NB4 (cell line): Measurements from ENCODE around the gene NMNAT3.

Experiments
- MYC ChIP-seq: IDR thresholded peaks from 2 replicates; pipeline ENCODE4 v1.6.1; 2011; ENCODE audit warnings: low read depth, low read length
- POLR2A ChIP-seq: IDR thresholded peaks from 2 replicates; pipeline ENCODE4 v1.6.1; 2011; ENCODE audit warnings: mild to moderate bottlenecking; ENCODE audit not compliant: insufficient read length; ENCODE audit errors: extremely low read depth
- TF ChIP-seq, protein P1 (sequence below): IDR thresholded peaks from one replicate; pipeline ENCODE4 v1.5.1; 2012; ENCODE audit warnings: low read depth, low read length
- TF ChIP-seq, protein P2 (sequence below): IDR thresholded peaks from 2 replicates; pipeline ENCODE4 v1.6.1; 2011; ENCODE audit warnings: low read depth, low read length

DNA sequence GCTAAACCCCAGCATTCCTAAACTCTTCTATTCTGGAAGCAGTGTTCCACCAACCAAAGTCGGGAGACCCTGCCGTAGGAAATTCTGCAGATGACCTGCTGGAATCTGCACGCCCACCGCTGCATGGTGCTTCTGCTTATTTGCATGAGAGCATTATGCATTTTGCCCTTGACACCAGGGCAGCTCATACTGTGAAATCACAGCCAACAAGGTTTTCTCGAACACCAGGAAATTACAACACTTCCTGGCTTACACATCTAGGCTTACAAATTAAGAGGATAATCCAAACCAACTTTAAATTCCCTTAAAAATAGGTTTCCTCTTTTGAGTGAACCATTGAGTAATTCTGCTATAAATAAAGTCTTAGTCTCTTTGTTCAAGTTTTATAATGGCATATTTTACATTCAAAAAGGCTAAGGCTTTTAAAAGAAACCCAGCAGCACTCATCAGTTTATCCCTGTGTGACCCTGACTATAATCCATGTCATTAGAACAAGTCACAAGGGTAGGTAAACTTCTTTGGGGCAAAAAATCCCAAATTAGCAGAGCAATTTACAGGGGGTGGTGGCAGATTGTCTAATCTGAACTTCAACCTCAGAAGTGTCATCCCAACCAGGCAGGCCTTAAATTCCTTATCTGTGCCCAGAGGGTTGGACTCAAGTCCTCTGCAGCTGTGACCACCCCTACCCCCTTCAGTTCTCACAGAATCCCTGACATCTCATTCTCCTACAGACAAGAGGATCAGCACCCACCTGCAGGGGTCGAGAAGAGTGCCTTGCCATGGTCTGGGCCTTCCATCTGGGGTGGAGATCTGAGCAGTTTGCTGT lies 104.7 kb downstream of the NMNAT3 start:
- TF ChIP-seq, protein P1, sequence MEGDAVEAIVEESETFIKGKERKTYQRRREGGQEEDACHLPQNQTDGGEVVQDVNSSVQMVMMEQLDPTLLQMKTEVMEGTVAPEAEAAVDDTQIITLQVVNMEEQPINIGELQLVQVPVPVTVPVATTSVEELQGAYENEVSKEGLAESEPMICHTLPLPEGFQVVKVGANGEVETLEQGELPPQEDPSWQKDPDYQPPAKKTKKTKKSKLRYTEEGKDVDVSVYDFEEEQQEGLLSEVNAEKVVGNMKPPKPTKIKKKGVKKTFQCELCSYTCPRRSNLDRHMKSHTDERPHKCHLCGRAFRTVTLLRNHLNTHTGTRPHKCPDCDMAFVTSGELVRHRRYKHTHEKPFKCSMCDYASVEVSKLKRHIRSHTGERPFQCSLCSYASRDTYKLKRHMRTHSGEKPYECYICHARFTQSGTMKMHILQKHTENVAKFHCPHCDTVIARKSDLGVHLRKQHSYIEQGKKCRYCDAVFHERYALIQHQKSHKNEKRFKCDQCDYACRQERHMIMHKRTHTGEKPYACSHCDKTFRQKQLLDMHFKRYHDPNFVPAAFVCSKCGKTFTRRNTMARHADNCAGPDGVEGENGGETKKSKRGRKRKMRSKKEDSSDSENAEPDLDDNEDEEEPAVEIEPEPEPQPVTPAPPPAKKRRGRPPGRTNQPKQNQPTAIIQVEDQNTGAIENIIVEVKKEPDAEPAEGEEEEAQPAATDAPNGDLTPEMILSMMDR, result no peak
- TF ChIP-seq POLR2A (no peak), MYC (no peak)
- TF ChIP-seq, protein P2, sequence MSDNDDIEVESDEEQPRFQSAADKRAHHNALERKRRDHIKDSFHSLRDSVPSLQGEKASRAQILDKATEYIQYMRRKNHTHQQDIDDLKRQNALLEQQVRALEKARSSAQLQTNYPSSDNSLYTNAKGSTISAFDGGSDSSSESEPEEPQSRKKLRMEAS, result no peak
